Activated B cell treated with CpG ODN at 0.5 μM for 24 hours (primary cell): ENCODE data around the gene SORL1. TPM values are rescaled to one million over a fixed set of nuclear protein-coding genes. Genes with fewer than 3 reads are reported as not detected.

Source experiments
- ATAC-seq: fragments of 200-7000 bp; cut with Tn5 transposase; one replicate; pipeline ENCODE4 v1.10.0; 2021; ENCODE audit warnings: low read depth, mild to moderate bottlenecking, moderate library complexity
- CTCF ChIA-PET: fragments of 350-600 bp; sonication (Branson Sonifier 250); formaldehyde crosslinking; loops from one replicate; lab custom pipeline; 2021; ENCODE audit warnings: antibody characterized with exemption; lab: Charles Lee
- POLR2A ChIA-PET: fragments of 350-600 bp; sonication (Branson Sonifier 250); formaldehyde crosslinking; loops from one replicate; lab custom pipeline; 2021; ENCODE audit warnings: antibody characterized with exemption; lab: Charles Lee
- DNase-seq: peaks from one replicate; pipeline ENCODE4 v3.0.0; 2022
- H3K27ac Mint-ChIP-seq: one replicate; pipeline ENCODE4 v1.8.0; 2020; ENCODE audit warnings: mixed read lengths
- H3K27me3 Mint-ChIP-seq: one replicate; pipeline ENCODE4 v1.8.0; 2021; ENCODE audit warnings: mixed read lengths
- H3K36me3 Mint-ChIP-seq: one replicate; pipeline ENCODE4 v1.8.0; 2021; ENCODE audit warnings: low read depth, mixed read lengths
- H3K4me1 Mint-ChIP-seq: one replicate; pipeline ENCODE4 v1.8.0; 2021; ENCODE audit warnings: mixed read lengths
- H3K4me3 Mint-ChIP-seq: one replicate; pipeline ENCODE4 v1.8.0; 2020; ENCODE audit warnings: mild to moderate bottlenecking, mixed read lengths
- H3K9me3 Mint-ChIP-seq: one replicate; pipeline ENCODE4 v1.8.0; 2020; ENCODE audit warnings: mixed read lengths
- CTCF ChIP-seq: fragments of 200-600 bp; IDR thresholded peaks from one replicate; pipeline ENCODE4 v1.8.0; 2022; ENCODE audit warnings: antibody characterized with exemption, mild to moderate bottlenecking
- intact Hi-C: fragments of 100-400 bp; cut with micrococcal nuclease; formaldehyde crosslinking; loops from one replicate; pipeline ENCODE4 v1.15.1; 2024
- total RNA-seq: library from RNA; stranded (reverse); gene quantifications from 2 replicates; pipeline ENCODE4 v1.2.3, GENCODE V29; 2022

SORL1 gene
- total RNA-seq, 1 donor from 2014 or later: 180 TPM

- Mint-ChIP-seq H3K9me3 (peaks cover 6% of the 10 kb centered on the region), H3K36me3 (peaks cover 93% of the 10 kb centered on the region), H3K27ac (no peak overlapping the region), H3K27me3 (peaks cover 3% of the 10 kb centered on the region), H3K4me1 (peaks cover 31% of the 10 kb centered on the region), H3K4me3 (no peak overlapping the region)
- no peak for TF ChIP-seq CTCF
- DNase-seq (no peak), ATAC-seq (no peak)
- CTCF ChIA-PET: interaction anchor here (1.6 to 3.8 kb wide), 2 partner anchors 12 to 259 kb away, joined by 4 to 27 read pairs; no protein-coding TSS in a partner anchor
- POLR2A ChIA-PET: interaction anchor here (0.9 to 1.9 kb wide), 2 partner anchors 13 to 210 kb away, joined by 3 to 4 read pairs; no protein-coding TSS in a partner anchor
- intact Hi-C loops: loop anchor here (5.0 to 10.0 kb wide), 3 partner anchors 36 to 1234 kb away; no protein-coding TSS in a partner anchor
Measured at GRCh38 chr11:121578251-121578976, 126.3 kb downstream of the SORL1 start.

GRCh38 chr11:121580154-121580553 lies 128.0 kb downstream of the SORL1 start:
- Mint-ChIP-seq H3K9me3 (peaks cover 6% of the 10 kb centered on the region), H3K4me1 (peaks cover 20% of the 10 kb centered on the region), H3K36me3 (peaks cover 89% of the 10 kb centered on the region), H3K27me3 (no peaks in the 10 kb centered on the region), H3K4me3 (no peak overlapping the region), H3K27ac (no peak overlapping the region)
- CTCF ChIA-PET: interaction anchor here (0.6 kb wide), 1 partner anchor 151 kb away, joined by 4 read pairs; no protein-coding TSS in a partner anchor
- POLR2A ChIA-PET: no interaction called here
- ATAC-seq (no peak), DNase-seq (no peak)
- intact Hi-C loops: no loop called here
- no peak for TF ChIP-seq CTCF

GRCh38 chr11:121581607-121582006 lies 129.5 kb downstream of the SORL1 start:
- ChIA-PET POLR2A (no interaction called here), CTCF (no interaction called here)
- no peak for ATAC-seq
- no peak for TF ChIP-seq CTCF
- peaks cover 6% of the 10 kb centered on the region for H3K4me1 Mint-ChIP-seq
- H3K27ac Mint-ChIP-seq: no peak overlapping the region
- H3K4me3 Mint-ChIP-seq: no peak overlapping the region
- H3K36me3 Mint-ChIP-seq: peaks cover 84% of the 10 kb centered on the region
- H3K27me3 Mint-ChIP-seq: no peaks in the 10 kb centered on the region
- intact Hi-C loops: no loop called here
- DNase-seq: no peak
- H3K9me3 Mint-ChIP-seq: peaks cover 6% of the 10 kb centered on the region

GRCh38 chr11:121582296-121582695 lies 130.2 kb downstream of the SORL1 start:
- H3K4me1 Mint-ChIP-seq: peaks cover 3% of the 10 kb centered on the region
- TF ChIP-seq CTCF: no peak
- H3K27ac Mint-ChIP-seq: no peak overlapping the region
- H3K9me3 Mint-ChIP-seq: peaks cover 6% of the 10 kb centered on the region
- no peak overlapping the region for H3K4me3 Mint-ChIP-seq
- no peaks in the 10 kb centered on the region for H3K27me3 Mint-ChIP-seq
- ATAC-seq (no peak), DNase-seq (no peak)
- CTCF ChIA-PET: no interaction called here
- POLR2A ChIA-PET: no interaction called here
- peaks cover 84% of the 10 kb centered on the region for H3K36me3 Mint-ChIP-seq
- intact Hi-C loops: no loop called here

- ATAC-seq: no peak
- peaks cover 6% of the 10 kb centered on the region for H3K9me3 Mint-ChIP-seq
- intact Hi-C loops: no loop called here
- no peak overlapping the region for H3K27ac Mint-ChIP-seq
- peaks cover 8% of the 10 kb centered on the region for H3K4me1 Mint-ChIP-seq
- CTCF ChIA-PET: no interaction called here
- no peak overlapping the region for H3K4me3 Mint-ChIP-seq
- no peak for TF ChIP-seq CTCF
- DNase-seq: no peak
- POLR2A ChIA-PET: interaction anchor here (0.6 kb wide), 1 partner anchor 23 kb away, joined by 5 read pairs; no protein-coding TSS in a partner anchor
- H3K27me3 Mint-ChIP-seq: no peaks in the 10 kb centered on the region
- peaks cover 80% of the 10 kb centered on the region for H3K36me3 Mint-ChIP-seq
Measured at GRCh38 chr11:121583825-121584224, 131.7 kb downstream of the SORL1 start.
